GM12878 (cell line): ENCODE results near the gene ARHGEF1. TPM values are rescaled to one million over a fixed set of nuclear protein-coding genes. Genes with fewer than 3 reads are reported as not detected.

Source experiments
- CUX1 ChIP-seq: IDR thresholded peaks from 2 replicates; pipeline ENCODE4 v1.6.1; 2012; ENCODE audit warnings: improper control_type of control experiment, low read depth, low read length; ENCODE audit not compliant: insufficient replicate concordance
- EED ChIP-seq: sonication (generic); IDR thresholded peaks from 2 replicates; pipeline ENCODE4 v1.6.1; 2016; ENCODE audit warnings: antibody characterized with exemption, low read depth
- FOS ChIP-seq: IDR thresholded peaks from 3 replicates; pipeline ENCODE4 v1.6.1; 2011; ENCODE audit warnings: borderline replicate concordance; ENCODE audit not compliant: insufficient read length; ENCODE audit errors: extremely low read depth
- HDAC2 ChIP-seq: fragments of 200-600 bp; sonication (generic); IDR thresholded peaks from 2 replicates; pipeline ENCODE4 v1.6.1; 2017
- IKZF1 ChIP-seq: fragments of 450-650 bp; conservative IDR thresholded peaks from 2 replicates; pipeline ENCODE4 v1.6.1; 2017; ENCODE audit warnings: antibody characterized with exemption, mild to moderate bottlenecking
- LARP7 ChIP-seq: fragments of 450-650 bp; IDR thresholded peaks from 2 replicates; pipeline ENCODE4 v1.6.1; 2017; ENCODE audit warnings: mild to moderate bottlenecking
- MLLT1 ChIP-seq: fragments of 450-650 bp; IDR thresholded peaks from 2 replicates; pipeline ENCODE4 v1.6.1; 2016; ENCODE audit warnings: mild to moderate bottlenecking
- MYB ChIP-seq: fragments of 150-350 bp; IDR thresholded peaks from 2 replicates; pipeline ENCODE4 v1.6.1; 2014; ENCODE audit warnings: mild to moderate bottlenecking, low read depth, low read length, borderline replicate concordance
- PBX3 ChIP-seq: IDR thresholded peaks from 2 replicates; pipeline ENCODE4 v1.6.1; 2011; ENCODE audit warnings: mild to moderate bottlenecking, low read depth, low read length, moderate library complexity; ENCODE audit not compliant: insufficient replicate concordance
- RAD51 ChIP-seq: fragments of 450-650 bp; IDR thresholded peaks from 2 replicates; pipeline ENCODE4 v1.6.1; 2016; ENCODE audit warnings: moderate library complexity, mild to moderate bottlenecking, inconsistent platforms
- RCOR1 ChIP-seq: conservative IDR thresholded peaks from 2 replicates; pipeline ENCODE4 v1.6.1; 2012; ENCODE audit warnings: low read depth, low read length, improper control_type of control experiment
- SMARCA5 ChIP-seq: fragments of 450-650 bp; IDR thresholded peaks from 2 replicates; pipeline ENCODE4 v1.6.1; 2017; ENCODE audit warnings: mild to moderate bottlenecking
- SMC3 ChIP-seq: IDR thresholded peaks from 2 replicates; pipeline ENCODE4 v1.6.1; 2011; ENCODE audit warnings: low read length, improper control_type of control experiment, borderline replicate concordance
- ZNF207 ChIP-seq: fragments of 450-650 bp; IDR thresholded peaks from 2 replicates; pipeline ENCODE4 v1.6.1; 2014; ENCODE audit warnings: antibody characterized with exemption, mild to moderate bottlenecking, borderline replicate concordance
- ZNF592 ChIP-seq: fragments of 450-650 bp; IDR thresholded peaks from 2 replicates; pipeline ENCODE4 v1.6.1; 2017; ENCODE audit warnings: mild to moderate bottlenecking, moderate library complexity
- ZSCAN29 ChIP-seq: fragments of 450-650 bp; IDR thresholded peaks from 2 replicates; pipeline ENCODE4 v1.6.1; 2017; ENCODE audit warnings: mild to moderate bottlenecking, moderate library complexity
- polyA plus RNA-seq, 11 experiments: library from polyadenylated mRNA; depleted of rRNA in 4 of 11; unstranded in 6 of 11; stranded (reverse) in 5 of 11; fragments of >200 nt; fragmentation: Nextera tagmentation in 4 of 11; fragmentation: Illumina TruSeq in 1 of 11; extraction: Ambion mirVana in 4 of 11; extraction: Trizol in 1 of 11; gene quantifications; 1 replicate in 1 of 11; 2 replicates in 10 of 11; pipeline versions ENCODE4 v1.2.1 to v1.2.3, GENCODE V29; 2011 to 2016; ENCODE audit warnings: inconsistent platforms in 2 of 11, missing spikeins in 2 of 11, low read depth in 1 of 11
- total RNA-seq, 4 experiments: library from RNA; depleted of rRNA in 3 of 4; stranded (reverse); fragments of >200 nt in 3 of 4; fragmentation: Illumina TruSeq in 1 of 4; extraction: Trizol in 1 of 4; gene quantifications; 2 replicates each; pipeline versions ENCODE4 v1.2.1 to v1.2.3, GENCODE V29; 2013 to 2021

The ARHGEF1 gene
- total and polyA plus RNA-seq, 10 of the 15 experiments (the other 5 are each of a cell fraction or from before 2014, with no cell fraction given) = 1.2 to 207 (median 53.9) TPM

- TF ChIP-seq RCOR1 (no peak), IKZF1 (peak; percentile 99), PBX3 (peak; percentile 41), LARP7 (peak; percentile 22; the same call in 1 of the 2 replicates), ZSCAN29 (no peak), MLLT1 (no peak), CUX1 (no peak), HDAC2 (no peak), ZNF592 (no peak), ZNF207 (no peak), SMARCA5 (no peak; the same call in 1 of the 2 replicates), FOS (no peak), EED (peak; percentile 99), MYB (no peak), RAD51 (no peak), SMC3 (0 out of 2 replicates have a peak, but pooled peaks have one; percentile 21)
Measured at GRCh38 chr19:41871573-41872383, 11.2 kb upstream of the ARHGEF1 start (continued).
